Lung (tissue), 12 donors: ENCODE data around the gene SLCO2A1. TPM values are rescaled to one million over a fixed set of nuclear protein-coding genes. Genes with fewer than 3 reads are reported as not detected.

Experiments used
- ATAC-seq: fragments of 200-7000 bp; cut with Tn5 transposase; one replicate; pipeline ENCODE4 v1.9.1; 2020; ENCODE audit warnings: moderate number of reproducible peaks; ENCODE audit not compliant: insufficient read depth, low FRiP score
- DNase-seq, 3 donors: peaks; one replicate each; pipeline ENCODE4 v3.0.0-alpha.2; 2013 to 2017
- H3K27ac ChIP-seq, 2 donors: one replicate each; pipeline ENCODE4 v1.5.1; 2013; ENCODE audit warnings: mild to moderate bottlenecking in 2 of 2, moderate library complexity in 2 of 2, control low read depth in 1 of 2, inconsistent platforms in 1 of 2, low read depth in 1 of 2, low read length in 1 of 2
- H3K27me3 ChIP-seq, 3 donors: one replicate each; pipeline ENCODE4 v1.5.1; 2013; ENCODE audit warnings: low read length in 2 of 3; ENCODE audit not compliant: control insufficient read depth in 3 of 3, insufficient read depth in 3 of 3
- H3K36me3 ChIP-seq, 4 donors: one replicate each; pipeline ENCODE4 v1.5.1; 2013; ENCODE audit warnings: low read length in 4 of 4, mild to moderate bottlenecking in 1 of 4, moderate library complexity in 1 of 4; ENCODE audit not compliant: control insufficient read depth in 4 of 4, insufficient read depth in 4 of 4
- H3K4me1 ChIP-seq, 5 donors: one replicate each; pipeline ENCODE4 v1.5.1; 2013; ENCODE audit warnings: low read length in 5 of 5, mild to moderate bottlenecking in 2 of 5, moderate library complexity in 1 of 5; ENCODE audit not compliant: control insufficient read depth in 5 of 5, insufficient read depth in 5 of 5
- H3K4me3 ChIP-seq: one replicate; pipeline ENCODE4 v1.5.1; 2013; ENCODE audit warnings: mild to moderate bottlenecking, control low read depth, moderate library complexity
- H3K9ac ChIP-seq, 2 donors: one replicate each; pipeline ENCODE4 v1.5.1; 2013; ENCODE audit warnings: low read length in 2 of 2, control low read depth in 1 of 2; ENCODE audit not compliant: insufficient read depth in 1 of 2
- H3K9me3 ChIP-seq, 4 donors: one replicate each; pipeline ENCODE4 v1.5.1; 2013; ENCODE audit warnings: low read length in 3 of 4, mild to moderate bottlenecking in 1 of 4, moderate library complexity in 1 of 4; ENCODE audit not compliant: control insufficient read depth in 4 of 4, insufficient read depth in 3 of 4
- CTCF ChIP-seq: IDR thresholded peaks from 2 replicates; pipeline ENCODE4 v1.5.1; 2012; ENCODE audit warnings: mild to moderate bottlenecking; ENCODE audit errors: control extremely low read depth, extremely low read depth
- WGBS, 2 donors: extraction: QIAGEN DNeasy Blood & Tissue Kit; methylation state at CpG; one replicate each; pipeline ENCODE4 v1.1.7; 2013; 5-methylcytosine and 5-hydroxymethylcytosine counted together
- polyA plus RNA-seq, 2 donors: library from polyadenylated mRNA; stranded (reverse); fragments of 200-250 nt; gene quantifications; one replicate each; pipeline ENCODE4 v1.2.1, GENCODE V29; 2013
- total RNA-seq, 2 donors: library from RNA; depleted of rRNA in 1 of 2; stranded (reverse); fragments of >200 nt in 1 of 2; gene quantifications; one replicate each; pipeline ENCODE4 v1.2.1, GENCODE V29; 2014 to 2021
- donor health status: control.
- donor health status: control.
- donor health status: Bipolar disorder and iron deficiency.
- donor health status: healthy.
- donor health status: DM: yes; HTN: yes; CAD: no.

SLCO2A1 gene
- total and polyA plus RNA-seq, 4 donors = 27.2 to 131 (median 42.7) TPM

- peaks cover 0 to 5% (median 2%) of the 10 kb centered on the region in 4 donors for H3K9me3 ChIP-seq
Observed at GRCh38 chr3:134048278-134048996, 18.7 kb upstream of the SLCO2A1 start.

GRCh38 chr3:134044459-134044858 is 14.7 kb upstream of the SLCO2A1 start:
- DNase-seq (no peak), ATAC-seq (no peak)
- Histone ChIP-seq H3K4me1 (peaks cover 0 to 3% (median 0%) of the 10 kb centered on the region in 5 donors), H3K9ac (no peak overlapping the region), H3K4me3 (no peak overlapping the region), H3K27ac (no peak overlapping the region), H3K9me3 (peaks cover 0 to 3% (median 2%) of the 10 kb centered on the region in 4 donors), H3K36me3 (no peaks in the 10 kb centered on the region), H3K27me3 (no peaks in the 10 kb centered on the region)
- TF ChIP-seq CTCF = no peak

More at GRCh38 chr3:134048278-134048996, 18.7 kb upstream of the SLCO2A1 start:
- TF ChIP-seq CTCF = no peak
- 92% methylated on average over 9 of the region's 9 CpGs for WGBS, 2 donors
- ATAC-seq = no peak
- H3K27ac ChIP-seq = no peak overlapping the region
- no peak overlapping the region for H3K4me3 ChIP-seq
- H3K27me3 ChIP-seq = no peaks in the 10 kb centered on the region
- DNase-seq = no peak
- no peak overlapping the region for H3K9ac ChIP-seq
- H3K4me1 ChIP-seq = peaks cover 0 to 4% (median 0%) of the 10 kb centered on the region in 5 donors
- no peaks in the 10 kb centered on the region for H3K36me3 ChIP-seq

- H3K4me3 ChIP-seq = no peak overlapping the region
- peaks cover 0 to 7% (median 0%) of the 10 kb centered on the region in 5 donors for H3K4me1 ChIP-seq
- peaks cover 0 to 2% (median 0%) of the 10 kb centered on the region in 4 donors for H3K9me3 ChIP-seq
- no peak overlapping the region for H3K27ac ChIP-seq
- ATAC-seq = no peak
- 91 to 95% methylated on average over 4 of the region's 4 CpGs for WGBS, 2 donors
- H3K27me3 ChIP-seq = no peaks in the 10 kb centered on the region
- H3K36me3 ChIP-seq = no peaks in the 10 kb centered on the region
- no peak for DNase-seq
- no peak overlapping the region for H3K9ac ChIP-seq
- no peak for TF ChIP-seq CTCF
Observed at GRCh38 chr3:134040066-134040465, 10.3 kb upstream of the SLCO2A1 start.
